Psoas muscle (tissue), 8 donors: ENCODE data around the gene BTBD16. TPM values are rescaled to one million over a fixed set of nuclear protein-coding genes. Genes with fewer than 3 reads are reported as not detected.

ENCODE experiments used
- ATAC-seq, 4 donors: fragments of 200-7000 bp; cut with Tn5 transposase; one replicate each; pipeline ENCODE4 v1.9.1; 2020; ENCODE audit warnings: moderate library complexity in 3 of 4, mild to moderate bottlenecking in 2 of 4
- DNase-seq, 2 donors: peaks; one replicate each; pipeline ENCODE4 v3.0.0-alpha.2; 2020
- H3K27ac ChIP-seq: fragments of 200-600 bp; one replicate; pipeline ENCODE4 v1.8.0; 2022
- H3K27me3 ChIP-seq, 3 donors: fragments of 200-600 bp in 1 of 3; one replicate each; pipeline versions ENCODE4 v1.6.1 to v1.8.0; 2013 to 2022; ENCODE audit warnings: low read length in 2 of 3, mild to moderate bottlenecking in 2 of 3, moderate library complexity in 1 of 3; ENCODE audit not compliant: insufficient read depth in 3 of 3
- H3K36me3 ChIP-seq, 2 donors: fragments of 200-600 bp in 1 of 2; one replicate each; pipeline versions ENCODE4 v1.6.1 to v1.8.0; 2013 to 2022; ENCODE audit warnings: low read depth in 1 of 2, mild to moderate bottlenecking in 1 of 2, moderate library complexity in 1 of 2; ENCODE audit not compliant: insufficient read depth in 1 of 2
- H3K4me1 ChIP-seq: fragments of 200-600 bp; one replicate; pipeline ENCODE4 v1.8.0; 2022
- H3K4me3 ChIP-seq: fragments of 200-600 bp; one replicate; pipeline ENCODE4 v1.8.0; 2022; ENCODE audit warnings: mild to moderate bottlenecking
- H3K9me3 ChIP-seq: fragments of 200-600 bp; one replicate; pipeline ENCODE4 v1.8.0; 2022
- CTCF ChIP-seq: fragments of 200-600 bp; IDR thresholded peaks from one replicate; pipeline ENCODE4 v1.8.0; 2022; ENCODE audit warnings: antibody characterized with exemption
- WGBS, 3 donors: extraction: QIAGEN DNeasy Blood & Tissue Kit; methylation state at CpG; one replicate each; pipeline versions ENCODE4 v1.1.6 to v1.1.7; 2013; 5-methylcytosine and 5-hydroxymethylcytosine counted together
- intact Hi-C, 2 donors: fragments of 100-400 bp; cut with DNase I; formaldehyde crosslinking; loops; one replicate each; pipeline versions ENCODE4 v1.11.0 to v1.14.2; 2022
- polyA plus RNA-seq, 3 donors: library from polyadenylated mRNA; stranded (reverse); fragments of 200-250 nt; gene quantifications; one replicate each; pipeline ENCODE4 v1.2.3, GENCODE V29; 2013
- total RNA-seq, 4 donors: library from RNA; stranded (reverse); fragmentation: NEBNext Ultra II Directional in 2 of 4; extraction: Animal tissue kit (Norgen Biotek cat#: 25700) in 2 of 4; gene quantifications; one replicate each; pipeline versions ENCODE4 v1.2.1 to v1.2.4, GENCODE V29; 2021 to 2023
- donor health status: healthy with polysubstance abuse.
- donor health status: DM: no; HTN: no; CAD: no; lungs with moderate emphysema.
- donor health status: Bipolar disorder and iron deficiency.
- donor health status: healthy.
- donor health status: DM: yes; HTN: yes; CAD: no.
- donor health status: DM: no; HTN: no; CAD: no.
- donor health status: DM: no; HTN: no; CAD: no.
- donor health status: DM: yes; HTN: yes; CAD: no.

BTBD16 gene
- total and polyA plus RNA-seq, 7 donors, result 0.14 to 0.58 (median 0.32) TPM; not detected in 4

- no peak for TF ChIP-seq CTCF
- no peak for DNase-seq
- Histone ChIP-seq H3K27me3 (no peaks in the 10 kb centered on the region), H3K9me3 (peaks cover 8% of the 10 kb centered on the region), H3K4me3 (no peak overlapping the region), H3K27ac (no peak overlapping the region), H3K36me3 (peaks cover 2 to 77% of the 10 kb centered on the region in 2 donors), H3K4me1 (peaks cover 4% of the 10 kb centered on the region)
- peak; percentile 16 to 33 (median 24) for ATAC-seq
- 61 to 71% (median 61%) methylated on average over 24 to 25 of the region's 25 CpGs for WGBS, 3 donors
- intact Hi-C loops, result no loop called here
Observed at GRCh38 chr10:122258136-122259074, 12.7 kb upstream of the BTBD16 start.

- Histone ChIP-seq H3K27me3 (no peaks in the 10 kb centered on the region), H3K27ac (no peak overlapping the region), H3K36me3 (peaks cover 0 to 75% of the 10 kb centered on the region in 2 donors), H3K9me3 (peaks cover 8% of the 10 kb centered on the region), H3K4me3 (no peak overlapping the region), H3K4me1 (peaks cover 9% of the 10 kb centered on the region)
- DNase-seq (no peak), ATAC-seq (peak in 2 of 4 donors; percentile 20 to 22)
- intact Hi-C loops, result no loop called here
- WGBS, 3 donors, result 84 to 96% (median 87%) methylated on average over 4 of the region's 4 CpGs
- no peak for TF ChIP-seq CTCF
Observed at GRCh38 chr10:122259075-122259466, 12.0 kb upstream of the BTBD16 start.

GRCh38 chr10:122261584-122261983 is 9.5 kb upstream of the BTBD16 start:
- WGBS, 3 donors, result 61 to 79% (median 72%) methylated on average over 1 of the region's 1 CpG
- intact Hi-C loops, result no loop called here
- Histone ChIP-seq H3K36me3 (peaks cover 0 to 72% of the 10 kb centered on the region in 2 donors), H3K4me1 (peaks cover 9% of the 10 kb centered on the region), H3K4me3 (no peak overlapping the region), H3K27me3 (no peaks in the 10 kb centered on the region), H3K27ac (no peak overlapping the region), H3K9me3 (peaks cover 8% of the 10 kb centered on the region)
- no peak for TF ChIP-seq CTCF
- ATAC-seq (no peak), DNase-seq (no peak)

- no peak for TF ChIP-seq CTCF
- Histone ChIP-seq H3K27me3 (no peaks in the 10 kb centered on the region), H3K36me3 (peaks cover 0 to 75% of the 10 kb centered on the region in 2 donors), H3K4me3 (no peak overlapping the region), H3K9me3 (peaks cover 8% of the 10 kb centered on the region), H3K4me1 (peaks cover 9% of the 10 kb centered on the region), H3K27ac (peak overlapping the region; percentile 8)
- 24 to 48% (median 43%) methylated on average over 1 of the region's 1 CpG for WGBS, 3 donors
- intact Hi-C loops, result no loop called here
- DNase-seq (no peak), ATAC-seq (peak in 2 of 4 donors; percentile 11 to 36)
Observed at GRCh38 chr10:122263971-122264370, 7.1 kb upstream of the BTBD16 start.
